Body of pancreas (tissue), 4 donors: ENCODE data around the gene DLST.

Experiments
- CTCF ChIP-seq, 7 experiments: fragments of 450-650 bp in 4 of 7; fragments of 200-600 bp in 3 of 7; sonication (generic) in 3 of 7; IDR thresholded peaks; one replicate each; pipeline ENCODE4 v1.5.1; 2016 to 2019; ENCODE audit warnings: antibody characterized with exemption in 7 of 7
- POLR2A ChIP-seq, 3 donors: fragments of 450-650 bp; IDR thresholded peaks; one replicate each; pipeline ENCODE4 v1.6.1; 2016; ENCODE audit warnings: antibody characterized with exemption in 3 of 3, mild to moderate bottlenecking in 2 of 3

GRCh38 chr14:74905595-74906142 is 24.0 kb downstream of the DLST start:
- TF ChIP-seq CTCF (IDR thresholded peaks at IDR 0.05) (peak; percentile 74 to 92 (median 90)), POLR2A (IDR thresholded peaks at IDR 0.05) (peak in 1 of 3 donors; percentile 9)
